NCI-H460 (cell line): ENCODE results near the gene RBM34. TPM values are rescaled to one million over a fixed set of nuclear protein-coding genes. Genes with fewer than 3 reads are reported as not detected.
"Not testable (repeated sequence)": the region's sequence is repeated elsewhere in the genome, so short reads cannot be mapped to it uniquely, and the experiment has no call there.

ENCODE experiments used
- DNase-seq: peaks from one replicate; pipeline ENCODE4 v3.0.0-alpha.2; 2016; ENCODE audit warnings: low read depth; ENCODE audit errors: extremely low read depth
- polyA plus RNA-seq: library from polyadenylated mRNA; depleted of rRNA; stranded (reverse); fragments of >200 nt; gene quantifications from 2 replicates; pipeline ENCODE4 v1.2.3, GENCODE V29; 2014; cell fraction: nucleus; rRNA removed
- total RNA-seq: library from RNA; depleted of rRNA; stranded (reverse); fragments of >200 nt; shearing (Covaris generic); gene quantifications from 2 replicates; pipeline ENCODE4 v1.2.3, GENCODE V29; 2014; rRNA removed

The RBM34 gene
- total RNA-seq, result 145 and 158 TPM in 2 replicates
- 66.9 and 97.6 TPM in 2 replicates for polyA plus RNA-seq

- DNase-seq, result peak; percentile 92
These were observed at the start of gene RBM34 for GRCh38 chr1:235160957-235161684. Gene RBM34 (minus strand): TSS chr1:235161250. CDS start chr1:235161226, 24 bp downstream.

GRCh38 chr1:235207209-235207565, 46.1 kb upstream of the RBM34 start:
- no peak for DNase-seq

- no peak for DNase-seq
These were observed 45.6 kb upstream of the RBM34 start for GRCh38 chr1:235206533-235207208.

GRCh38 chr1:235205687-235206086, 44.6 kb upstream of the RBM34 start:
- DNase-seq, result no peak

GRCh38 chr1:235203428-235203827, 42.4 kb upstream of the RBM34 start:
- DNase-seq, result no peak

- not testable (repeated sequence) for DNase-seq
These were observed 41.4 kb upstream of the RBM34 start for GRCh38 chr1:235202447-235202846.

- peak; percentile 41 for DNase-seq
These were observed 38.4 kb upstream of the RBM34 start for GRCh38 chr1:235199441-235199840.

- no peak for DNase-seq
These were observed 29.4 kb upstream of the RBM34 start for GRCh38 chr1:235190431-235190830.

- no peak for DNase-seq
These were observed 26.3 kb upstream of the RBM34 start for GRCh38 chr1:235187316-235187715.

- no peak for DNase-seq
These were observed 20.7 kb upstream of the RBM34 start for GRCh38 chr1:235181561-235182245.

- no peak for DNase-seq
These were observed 19.9 kb upstream of the RBM34 start for GRCh38 chr1:235180916-235181460.

- no peak for DNase-seq
These were observed 15.4 kb upstream of the RBM34 start for GRCh38 chr1:235176486-235176885.

GRCh38 chr1:235169986-235170385, 8.9 kb upstream of the RBM34 start:
- DNase-seq, result no peak

GRCh38 chr1:235168375-235168774, 7.3 kb upstream of the RBM34 start:
- DNase-seq, result no peak

GRCh38 chr1:235161685-235162327, 756 bp upstream of the RBM34 start:
- no peak for DNase-seq

GRCh38 chr1:235160383-235160956, 580 bp downstream of the RBM34 start:
- DNase-seq, result no peak

- DNase-seq, result not testable (repeated sequence)
These were observed 1.1 kb downstream of the RBM34 start for GRCh38 chr1:235159930-235160329.

GRCh38 chr1:235159284-235159683, 1.8 kb downstream of the RBM34 start:
- not testable (repeated sequence) for DNase-seq

- DNase-seq, result no peak
These were observed 2.4 kb downstream of the RBM34 start for GRCh38 chr1:235158680-235159079.

- DNase-seq, result no peak
These were observed 3.9 kb downstream of the RBM34 start for GRCh38 chr1:235157150-235157549.
